IMR-90 (cell line): ENCODE results near the gene CHCHD1. TPM values are rescaled to one million over a fixed set of nuclear protein-coding genes. Genes with fewer than 3 reads are reported as not detected.
A peak's percentile ranks its signal among the peaks of the same experiment; 100 is the strongest.

Experiments
- ATAC-seq: fragments of 200-7000 bp; cut with Tn5 transposase; 2 replicates; pipeline ENCODE4 v1.9.1; 2020; ENCODE audit warnings: low read depth, mild to moderate bottlenecking, moderate library complexity
- BruUV-seq: library from RNA; stranded (reverse); fragments of 400-500 nt; replicated peaks from 2 replicates; lab custom pipeline; 2021; lab: Mats Ljungman, UMichigan
- CTCF ChIA-PET: fragments of 300-600 bp; formaldehyde crosslinking; extraction: SDS; loops from one replicate; lab custom pipeline; 2021; ENCODE audit warnings: antibody characterized with exemption; lab: Yijun Ruan, JAX
- POLR2A ChIA-PET: fragments of 300-600 bp; sonication (Branson Sonifier 250); formaldehyde crosslinking; loops from one replicate; lab custom pipeline; 2022; ENCODE audit warnings: antibody characterized with exemption; ENCODE audit not compliant: unreplicated experiment; lab: Charles Lee
- DNase-seq: peaks from one replicate; pipeline ENCODE4 v3.0.0; 2013
- H2AFZ ChIP-seq: replicated peaks from 2 replicates; pipeline ENCODE3; 2013; ENCODE audit warnings: low read length, mild to moderate bottlenecking; ENCODE audit not compliant: poor library complexity
- H2AK5ac ChIP-seq: 2 replicates; pipeline ENCODE4 v1.6.1; 2013; ENCODE audit warnings: low read depth, low read length, inconsistent platforms
- H2AK9ac ChIP-seq: replicated peaks from 2 replicates; pipeline ENCODE3; 2013; ENCODE audit warnings: mild to moderate bottlenecking, low read depth, low read length, moderate library complexity; ENCODE audit not compliant: poor library complexity
- H2BK120ac ChIP-seq: 2 replicates; pipeline ENCODE4 v1.6.1; 2013; ENCODE audit warnings: low read depth, low read length, inconsistent platforms
- H2BK15ac ChIP-seq: 3 replicates; pipeline ENCODE4 v1.6.1; 2013; ENCODE audit warnings: low read depth, low read length, inconsistent platforms
- H2BK20ac ChIP-seq: 2 replicates; pipeline ENCODE4 v1.6.1; 2013; ENCODE audit warnings: low read depth, mild to moderate bottlenecking, inconsistent platforms, low read length, moderate library complexity
- H2BK5ac ChIP-seq: 2 replicates; pipeline ENCODE4 v1.6.1; 2013; ENCODE audit warnings: mild to moderate bottlenecking, low read depth, low read length, inconsistent platforms; ENCODE audit not compliant: poor library complexity, severe bottlenecking
- H3K14ac ChIP-seq: replicated peaks from 2 replicates; pipeline ENCODE4 v1.6.1; 2013; ENCODE audit warnings: low read depth, low read length, inconsistent platforms
- H3K18ac ChIP-seq: 2 replicates; pipeline ENCODE4 v1.6.1; 2013; ENCODE audit warnings: low read depth, low read length, control low read depth
- H3K23ac ChIP-seq: 2 replicates; pipeline ENCODE4 v1.6.1; 2013; ENCODE audit warnings: low read depth, low read length, inconsistent platforms
- H3K27ac ChIP-seq: 2 replicates; pipeline ENCODE4 v1.5.1; 2013; ENCODE audit warnings: mild to moderate bottlenecking, control low read depth, low read length; ENCODE audit not compliant: insufficient read depth
- H3K27me3 ChIP-seq: 2 replicates; pipeline ENCODE4 v1.6.1; 2013; ENCODE audit warnings: low read length; ENCODE audit not compliant: control insufficient read depth, insufficient read depth
- H3K36me3 ChIP-seq: 2 replicates; pipeline ENCODE4 v1.6.1; 2013; ENCODE audit warnings: low read length, mixed read lengths; ENCODE audit not compliant: control insufficient read depth, insufficient read depth
- H3K4ac ChIP-seq: 2 replicates; pipeline ENCODE4 v1.6.1; 2013; ENCODE audit warnings: low read depth, low read length, inconsistent platforms
- H3K4me1 ChIP-seq: 2 replicates; pipeline ENCODE4 v1.6.1; 2013; ENCODE audit warnings: low read length, mixed read lengths; ENCODE audit not compliant: control insufficient read depth, insufficient read depth
- H3K4me2 ChIP-seq: 2 replicates; pipeline ENCODE4 v1.6.1; 2013; ENCODE audit warnings: low read depth, mild to moderate bottlenecking, control low read depth, low read length, moderate library complexity
- H3K4me3 ChIP-seq: 2 replicates; pipeline ENCODE4 v1.5.1; 2013; ENCODE audit warnings: low read depth, mild to moderate bottlenecking, control low read depth, low read length, moderate library complexity; ENCODE audit not compliant: insufficient read depth
- H3K56ac ChIP-seq: 2 replicates; pipeline ENCODE4 v1.6.1; 2013; ENCODE audit warnings: low read length, inconsistent platforms; ENCODE audit not compliant: insufficient read depth; ENCODE audit errors: extremely low read depth
- H3K79me1 ChIP-seq, 2 experiments: 2 replicates each; pipeline ENCODE4 v1.6.1; 2013; ENCODE audit warnings: low read length in 2 of 2, inconsistent platforms in 1 of 2, low read depth in 1 of 2
- H3K9ac ChIP-seq: 2 replicates; pipeline ENCODE4 v1.6.1; 2013; ENCODE audit warnings: low read depth, low read length, control low read depth
- H3K9me1 ChIP-seq: 2 replicates; pipeline ENCODE4 v1.6.1; 2013; ENCODE audit warnings: low read length, inconsistent platforms; ENCODE audit not compliant: insufficient read depth
- H3K9me3 ChIP-seq: 2 replicates; pipeline ENCODE4 v1.6.1; 2013; ENCODE audit warnings: low read length; ENCODE audit not compliant: control insufficient read depth, insufficient read depth
- H4K20me1 ChIP-seq: 2 replicates; pipeline ENCODE4 v1.6.1; 2013; ENCODE audit warnings: low read length, inconsistent platforms; ENCODE audit not compliant: insufficient read depth
- H4K5ac ChIP-seq: 2 replicates; pipeline ENCODE4 v1.6.1; 2013; ENCODE audit warnings: mild to moderate bottlenecking, low read depth, low read length, control low read depth
- H4K8ac ChIP-seq, 2 experiments: 2 replicates each; pipeline ENCODE4 v1.6.1; 2013; ENCODE audit warnings: low read depth in 2 of 2, low read length in 2 of 2, control low read depth in 1 of 2, inconsistent platforms in 1 of 2
- H4K91ac ChIP-seq: 2 replicates; pipeline ENCODE4 v1.6.1; 2013; ENCODE audit warnings: low read depth, low read length, inconsistent platforms; ENCODE audit not compliant: insufficient read depth
- CEBPB ChIP-seq: IDR thresholded peaks from 2 replicates; pipeline ENCODE4 v1.6.1; 2012; ENCODE audit warnings: low read depth, low read length, improper control_type of control experiment
- CHD1 ChIP-seq: IDR thresholded peaks from 2 replicates; pipeline ENCODE4 v1.6.1; 2012; ENCODE audit warnings: low read depth, low read length, improper control_type of control experiment
- FOS ChIP-seq: fragments of 150-350 bp; IDR thresholded peaks from 2 replicates; pipeline ENCODE4 v1.6.1; 2016; ENCODE audit warnings: low read depth, low read length
- NFE2L2 ChIP-seq: fragments of 150-350 bp; IDR thresholded peaks from 2 replicates; pipeline ENCODE4 v1.6.1; 2016; ENCODE audit warnings: low read depth, mild to moderate bottlenecking, low read length
- POLR2A ChIP-seq: IDR thresholded peaks from 2 replicates; pipeline ENCODE4 v1.6.1; 2012; ENCODE audit warnings: mild to moderate bottlenecking, low read depth, low read length
- RCOR1 ChIP-seq: IDR thresholded peaks from 2 replicates; pipeline ENCODE4 v1.6.1; 2012; ENCODE audit warnings: mild to moderate bottlenecking, low read length, improper control_type of control experiment; ENCODE audit not compliant: insufficient replicate concordance
- WGBS, 2 experiments: methylation state at CpG; one replicate each; pipeline versions ENCODE4 v1.1.5 to v1.1.7; 2013; ENCODE audit warnings: missing lambda C conversion rate in 2 of 2; ENCODE audit not compliant: insufficient read length in 1 of 2; ENCODE audit errors: extremely low coverage in 2 of 2; 5-methylcytosine and 5-hydroxymethylcytosine counted together
- dilution Hi-C: fragments of 300-500 bp; cut with HindIII; formaldehyde crosslinking; loops from one replicate; pipeline ENCODE4 v1.14.3; 2018; ENCODE audit warnings: low sequenced_read_pairs; ENCODE audit not compliant: unreplicated experiment
- in situ Hi-C: fragments of 300-500 bp; cut with MboI; formaldehyde crosslinking; loops from 3 replicates; pipeline ENCODE4 v1.14.3; 2019; ENCODE audit warnings: low sequenced_read_pairs, inconsistent platforms, mixed read lengths
- intact Hi-C: fragments of 100-400 bp; cut with micrococcal nuclease; formaldehyde crosslinking; loops from 2 replicates; pipeline ENCODE4 v1.10.0; 2022
- polyA plus RNA-seq, 3 experiments: library from polyadenylated mRNA; depleted of rRNA; stranded (reverse); fragments of >200 nt; gene quantifications; 2 replicates each; pipeline ENCODE4 v1.2.3, GENCODE V29; 2012; ENCODE audit warnings: low replicate concordance in 1 of 3
- total RNA-seq: library from RNA; depleted of rRNA; stranded (reverse); fragments of >200 nt; gene quantifications from 2 replicates; pipeline ENCODE4 v1.2.3, GENCODE V29; 2012
- TF ChIP-seq, protein P1 (sequence below): fragments of 150-350 bp; IDR thresholded peaks from 2 replicates; pipeline ENCODE4 v1.6.1; 2017; ENCODE audit warnings: mild to moderate bottlenecking, antibody characterized with exemption, low read length, low read depth

CHCHD1 gene
- total and polyA plus RNA-seq, 2 of the 4 experiments (the other 2 are of a cell fraction), result 11.5 to 21.0 TPM

DNA sequence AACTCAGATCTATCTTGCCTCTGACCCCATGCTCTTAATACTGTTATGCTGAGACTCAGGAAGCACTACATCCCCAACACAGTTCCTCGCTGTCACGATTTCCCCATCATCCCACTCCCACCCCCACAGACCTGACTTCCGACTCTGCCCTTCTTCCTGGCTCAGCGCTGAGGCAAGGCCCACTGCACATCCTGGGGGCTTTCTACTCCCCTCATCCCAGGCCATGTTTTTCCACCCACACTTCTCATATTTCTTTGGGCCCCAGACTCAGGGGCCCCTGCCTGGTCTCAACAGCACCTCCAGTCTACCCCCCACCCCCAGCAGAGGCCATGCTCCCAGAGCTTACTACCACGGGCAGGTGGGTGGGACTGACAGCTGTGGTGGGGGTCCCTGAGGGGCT lies 37.2 kb downstream of the CHCHD1 start:
- DNase-seq (no peak), ATAC-seq (no peak)
- dilution Hi-C loops, result no loop called here
- H3K18ac ChIP-seq, result no peak overlapping the region
- H3K9ac ChIP-seq, result no peak overlapping the region
- peaks cover 26% of the 10 kb centered on the region for H3K36me3 ChIP-seq
- no peak overlapping the region for H3K4me2 ChIP-seq
- TF ChIP-seq FOS (no peak), CEBPB (no peak), RCOR1 (no peak), CHD1 (no peak), POLR2A (no peak), NFE2L2 (no peak)
- TF ChIP-seq, protein P1, sequence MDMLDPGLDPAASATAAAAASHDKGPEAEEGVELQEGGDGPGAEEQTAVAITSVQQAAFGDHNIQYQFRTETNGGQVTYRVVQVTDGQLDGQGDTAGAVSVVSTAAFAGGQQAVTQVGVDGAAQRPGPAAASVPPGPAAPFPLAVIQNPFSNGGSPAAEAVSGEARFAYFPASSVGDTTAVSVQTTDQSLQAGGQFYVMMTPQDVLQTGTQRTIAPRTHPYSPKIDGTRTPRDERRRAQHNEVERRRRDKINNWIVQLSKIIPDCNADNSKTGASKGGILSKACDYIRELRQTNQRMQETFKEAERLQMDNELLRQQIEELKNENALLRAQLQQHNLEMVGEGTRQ, result no peak
- no peak overlapping the region for H3K23ac ChIP-seq
- peak overlapping the region; percentile 29 for H2AK9ac ChIP-seq
- WGBS, 2 experiments, result 46% methylated on average over 3 of the region's 5 CpGs; no CpG with 5 or more reads in 1 of the 2 experiments
- H2AFZ ChIP-seq, result no peak overlapping the region
- CTCF ChIA-PET, result no interaction called here
- no TSS peak for BruUV-seq
- H4K20me1 ChIP-seq, result no peaks in the 10 kb centered on the region
- H3K27ac ChIP-seq, result no peak overlapping the region
- no peak overlapping the region for H3K4me3 ChIP-seq
- no peak overlapping the region for H4K8ac ChIP-seq
- H3K4me1 ChIP-seq, result peaks cover 10% of the 10 kb centered on the region
- H2BK15ac ChIP-seq, result no peak overlapping the region; the same call in 2 of the 3 replicates
- H3K14ac ChIP-seq, result no peak overlapping the region
- H3K9me1 ChIP-seq, result peaks cover 10% of the 10 kb centered on the region; the same call in 1 of the 2 replicates
- no peak overlapping the region for H2BK20ac ChIP-seq
- no peaks in the 10 kb centered on the region for H3K9me3 ChIP-seq
- H4K91ac ChIP-seq, result no peak overlapping the region
- in situ Hi-C loops, result no loop called here
- H2BK120ac ChIP-seq, result no peak overlapping the region; the same call in 1 of the 2 replicates
- no peak overlapping the region for H2BK5ac ChIP-seq
- no peak overlapping the region; the same call in 1 of the 2 replicates for H3K4ac ChIP-seq
- no peak overlapping the region for H3K56ac ChIP-seq
- no peak overlapping the region for H2AK5ac ChIP-seq
- POLR2A ChIA-PET, result no interaction called here
- no peaks in the 10 kb centered on the region for H3K27me3 ChIP-seq
- peaks cover 0 to 9% of the 10 kb centered on the region in 2 experiments; a peak in 1 of 4 replicates for H3K79me1 ChIP-seq
- intact Hi-C loops, result no loop called here
- no peak overlapping the region for H4K5ac ChIP-seq
